ENCODE data around the gene PIAS4.

The PIAS4 gene

GRCh38 chr19:4080473-4080872 is 72.9 kb downstream of the PIAS4 start:
- DNase-seq, result no peak

DNA sequence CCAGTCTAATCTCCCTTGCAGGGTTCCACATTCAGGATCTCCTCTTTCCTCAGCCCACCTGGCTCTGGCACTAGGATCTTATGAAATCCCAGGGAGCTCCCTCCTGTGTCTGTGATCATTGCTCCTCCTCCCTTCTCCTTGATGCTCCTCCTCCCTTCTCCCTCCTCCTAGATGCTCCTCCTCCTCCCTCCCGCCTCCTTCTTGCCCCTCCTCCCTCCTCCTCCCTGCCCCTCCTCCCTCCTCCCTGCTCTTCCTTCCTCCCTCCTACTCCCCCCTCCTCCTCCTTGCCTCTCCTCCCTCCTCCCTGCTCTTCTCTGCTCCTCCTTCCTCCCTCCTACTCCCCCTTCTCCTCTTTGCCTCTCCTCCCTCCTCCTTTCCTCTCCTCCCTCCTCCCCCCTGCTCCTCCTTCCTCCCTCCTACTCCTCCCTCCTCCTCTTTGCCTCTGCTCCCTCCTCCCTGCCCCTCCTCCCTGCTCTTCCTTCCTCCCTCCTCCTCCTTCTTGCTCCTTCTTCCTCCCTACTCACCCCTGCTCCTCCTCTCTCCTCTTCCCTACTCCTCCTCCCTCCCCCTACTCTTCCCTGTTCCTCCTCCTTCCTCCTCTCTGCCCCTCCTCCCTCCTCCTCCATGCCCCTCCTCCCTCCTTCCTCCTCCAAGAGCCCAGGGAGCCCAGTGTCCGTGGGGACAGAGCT is 74.0 kb downstream of the PIAS4 start:
- DNase-seq, result no peak

DNA sequence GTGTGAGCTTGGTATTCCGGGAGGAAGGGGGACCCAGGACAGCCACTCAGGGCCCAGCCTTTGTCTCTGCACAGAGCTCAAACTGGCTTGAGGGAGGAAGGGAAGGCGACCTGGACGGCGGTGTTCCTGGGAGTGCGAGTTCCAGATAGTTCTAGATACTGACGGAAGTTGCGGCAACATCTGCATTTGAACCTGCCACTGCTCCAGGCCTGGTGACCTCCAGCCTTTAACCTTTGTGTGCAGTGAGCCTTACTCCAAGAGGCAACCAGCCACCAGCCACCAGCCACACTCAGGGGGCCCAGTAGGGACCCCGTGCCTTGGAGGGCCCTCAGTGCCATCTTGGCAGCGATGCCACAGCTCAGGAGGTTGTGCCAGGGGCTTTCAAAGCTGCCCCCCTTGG is 74.6 kb downstream of the PIAS4 start:
- no peak for DNase-seq

- no peak for DNase-seq
Observed at GRCh38 chr19:4083677-4084546, 76.4 kb downstream of the PIAS4 start.

DNA sequence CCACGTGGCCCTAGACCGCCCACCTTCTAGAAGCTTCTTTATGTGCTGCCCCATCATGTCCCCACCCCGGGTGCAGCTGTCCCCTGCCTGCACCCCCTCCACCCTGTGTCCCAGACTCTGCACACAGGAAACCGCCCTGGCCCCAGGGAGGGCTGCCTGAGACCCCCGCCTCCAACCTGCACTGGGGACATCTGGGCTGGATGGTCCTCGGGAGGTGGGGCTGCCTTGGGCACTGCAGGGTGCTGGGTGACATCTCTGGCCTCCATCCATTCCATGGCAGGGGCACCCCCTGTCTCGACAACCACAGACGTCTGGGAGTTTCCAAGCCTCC is 77.0 kb downstream of the PIAS4 start:
- no peak for DNase-seq

DNA sequence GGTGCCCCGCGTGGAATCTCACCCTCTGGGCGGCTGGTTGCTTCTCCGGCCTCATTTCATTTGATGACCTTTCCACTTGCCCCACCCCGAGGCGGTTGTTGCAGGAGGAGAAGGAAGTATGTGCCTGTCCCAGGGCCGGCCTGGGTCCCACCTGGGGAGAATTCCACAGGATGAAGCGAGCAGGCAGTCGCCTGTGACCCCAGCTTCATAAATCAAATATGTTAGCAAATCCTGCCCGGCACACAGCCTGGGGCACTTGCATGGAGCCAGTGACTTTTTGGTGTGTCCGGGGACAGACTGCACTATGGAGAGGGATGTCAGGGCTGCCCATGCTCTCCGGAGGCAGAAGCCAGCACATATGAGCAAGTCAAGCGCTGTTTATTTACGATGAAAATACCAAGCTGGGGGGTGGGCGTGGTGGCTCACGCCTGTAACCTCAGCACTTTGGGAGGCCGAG is 78.9 kb downstream of the PIAS4 start:
- no peak for DNase-seq

DNA sequence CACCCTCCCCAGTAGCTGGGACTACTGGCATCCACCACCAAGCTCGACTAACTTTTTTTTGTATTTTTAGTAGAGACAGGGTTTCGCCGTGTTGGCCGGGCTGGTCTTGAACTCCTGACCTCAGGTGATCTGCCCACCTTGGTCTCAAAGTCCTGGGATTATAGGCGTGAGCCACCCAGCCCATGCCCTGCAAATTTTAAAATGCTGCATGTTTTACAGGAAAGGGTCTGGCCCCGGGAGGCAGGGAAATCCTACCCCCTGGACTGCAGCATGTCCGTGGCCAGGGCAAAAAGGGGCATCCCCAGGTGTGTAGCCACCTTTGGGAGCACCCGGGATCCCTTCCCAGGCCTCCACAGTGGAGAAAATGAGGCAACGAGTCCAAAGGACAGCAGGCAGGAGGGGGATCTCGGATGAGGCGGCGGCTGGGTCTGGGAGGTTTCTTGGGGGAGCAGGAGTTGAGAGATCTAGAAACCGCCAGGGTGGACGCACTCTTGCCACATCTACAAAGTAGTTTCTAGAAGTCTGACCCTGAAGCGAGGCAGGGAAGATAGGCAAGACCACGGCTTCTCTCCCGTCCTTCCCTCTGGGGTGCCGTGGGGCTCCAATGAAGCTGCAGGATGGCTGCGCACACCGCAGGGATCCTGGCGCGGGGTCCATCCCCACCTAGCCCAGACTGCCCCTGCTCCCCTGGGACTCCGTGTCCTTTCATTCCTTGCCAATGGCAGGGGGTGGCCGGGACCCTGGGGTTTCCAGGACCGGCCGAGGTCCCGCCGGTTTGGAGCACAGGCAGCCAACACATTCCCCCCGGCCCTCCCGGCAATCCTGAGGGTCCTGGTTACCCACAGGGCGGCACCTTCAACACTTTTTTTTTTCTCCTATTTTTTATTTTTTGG is 80.5 kb downstream of the PIAS4 start:
- DNase-seq, result no peak

DNA sequence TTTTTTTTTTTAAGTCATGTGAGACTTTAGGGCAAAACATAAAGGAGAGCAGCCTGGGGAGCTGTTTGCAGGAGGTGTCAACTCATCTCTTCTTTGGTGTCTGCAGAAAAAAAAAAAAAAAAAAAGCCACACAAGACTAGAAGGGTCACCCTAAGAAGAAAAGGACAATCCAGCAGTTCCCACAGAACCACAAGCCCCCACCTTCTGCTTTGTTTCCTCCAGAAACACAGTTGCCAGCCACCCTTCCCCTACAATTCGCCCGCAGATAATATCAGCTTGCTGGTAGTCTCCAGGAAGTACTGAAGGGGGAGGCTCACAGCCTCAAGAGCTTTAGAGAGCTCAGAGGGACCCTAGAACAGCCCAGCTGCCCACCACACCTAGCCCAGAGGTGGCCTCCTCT is 81.4 kb downstream of the PIAS4 start:
- DNase-seq, result no peak

Measured in NCI-H1694 treated with DMSO at 0.1 percent for 48 hours (cell line).